GM08714 (cell line): ENCODE results near the gene MSL2.
"Not testable (repeated sequence)": the region's sequence is repeated elsewhere in the genome, so short reads cannot be mapped to it uniquely, and the experiment has no call there.

Experiments
- H3K4me3 ChIP-seq: fragments of 200-500 bp; sonication (Bioruptor generic); 2 replicates; pipeline ENCODE4 v1.5.1; 2014; ENCODE audit warnings: mild to moderate bottlenecking, low read length, inconsistent platforms
- ZNF274 ChIP-seq: IDR thresholded peaks from 2 replicates; pipeline ENCODE4 v1.6.1; 2012; ENCODE audit warnings: mild to moderate bottlenecking, low read depth, low read length

Gene MSL2

GRCh38 chr3:136181741-136182140 lies 14.4 kb downstream of the MSL2 start:
- H3K4me3 ChIP-seq, result no peak overlapping the region
- no peak for TF ChIP-seq ZNF274

- no peak overlapping the region for H3K4me3 ChIP-seq
- TF ChIP-seq ZNF274, result no peak
These were observed 18.3 kb downstream of the MSL2 start for GRCh38 chr3:136177876-136178275.

- no peak overlapping the region for H3K4me3 ChIP-seq
- no peak for TF ChIP-seq ZNF274
These were observed 22.1 kb downstream of the MSL2 start for GRCh38 chr3:136173939-136174490.

GRCh38 chr3:136171097-136171542 lies 25.0 kb downstream of the MSL2 start:
- H3K4me3 ChIP-seq, result no peak overlapping the region
- TF ChIP-seq ZNF274, result no peak

GRCh38 chr3:136168236-136168635 lies 27.9 kb downstream of the MSL2 start:
- not testable (repeated sequence) for H3K4me3 ChIP-seq

- no peak for TF ChIP-seq ZNF274
These were observed 29.6 kb downstream of the MSL2 start for GRCh38 chr3:136166507-136166906.

GRCh38 chr3:136163607-136164006 lies 32.5 kb downstream of the MSL2 start:
- H3K4me3 ChIP-seq, result not testable (repeated sequence)

More at GRCh38 chr3:136166507-136166906, 29.6 kb downstream of the MSL2 start:
- H3K4me3 ChIP-seq, result no peak overlapping the region

GRCh38 chr3:136162322-136162721 lies 33.8 kb downstream of the MSL2 start:
- no peak for TF ChIP-seq ZNF274
- no peak overlapping the region for H3K4me3 ChIP-seq

- no peak overlapping the region for H3K4me3 ChIP-seq
- no peak for TF ChIP-seq ZNF274
These were observed 34.6 kb downstream of the MSL2 start for GRCh38 chr3:136161516-136161915.

GRCh38 chr3:136152963-136153362 lies 43.2 kb downstream of the MSL2 start:
- no peak overlapping the region for H3K4me3 ChIP-seq
- no peak for TF ChIP-seq ZNF274

GRCh38 chr3:136152176-136152843 lies 43.8 kb downstream of the MSL2 start:
- H3K4me3 ChIP-seq, result no peak overlapping the region
- TF ChIP-seq ZNF274, result no peak

GRCh38 chr3:136151219-136151618 lies 44.9 kb downstream of the MSL2 start:
- no peak overlapping the region for H3K4me3 ChIP-seq
- TF ChIP-seq ZNF274, result no peak

- TF ChIP-seq ZNF274, result no peak
- H3K4me3 ChIP-seq, result no peak overlapping the region
These were observed 46.5 kb downstream of the MSL2 start for GRCh38 chr3:136149667-136150066.

GRCh38 chr3:136146981-136147729 lies 49.0 kb downstream of the MSL2 start:
- H3K4me3 ChIP-seq, result no peak overlapping the region
- no peak for TF ChIP-seq ZNF274

- not testable (repeated sequence) for H3K4me3 ChIP-seq
These were observed 51.7 kb downstream of the MSL2 start for GRCh38 chr3:136144397-136144796.
